H9 (cell line): ENCODE measurements around the gene CYP26A1. TPM values are rescaled to one million over a fixed set of nuclear protein-coding genes. Genes with fewer than 3 reads are reported as not detected.

Experiments
- DNase-seq: peaks from one replicate; pipeline ENCODE4 v3.0.0-alpha.2; 2017
- H2AFZ ChIP-seq: one replicate; pipeline ENCODE4 v1.6.1; 2013; ENCODE audit warnings: mild to moderate bottlenecking, low read length, control low read depth, moderate library complexity
- H2AK5ac ChIP-seq: 2 replicates; pipeline ENCODE4 v1.6.1; 2013; ENCODE audit warnings: low read length, control low read depth, mixed read lengths; ENCODE audit not compliant: insufficient read length
- H2BK120ac ChIP-seq: one replicate; pipeline ENCODE4 v1.6.1; 2013; ENCODE audit warnings: low read depth, mild to moderate bottlenecking, low read length, control low read depth, inconsistent platforms; ENCODE audit not compliant: poor library complexity, severe bottlenecking
- H2BK12ac ChIP-seq: 2 replicates; pipeline ENCODE4 v1.6.1; 2013; ENCODE audit warnings: low read length, control low read depth, mixed read lengths, low read depth; ENCODE audit not compliant: insufficient read length
- H2BK15ac ChIP-seq: 2 replicates; pipeline ENCODE4 v1.6.1; 2013; ENCODE audit warnings: low read depth, low read length, control low read depth
- H2BK20ac ChIP-seq: one replicate; pipeline ENCODE4 v1.6.1; 2013; ENCODE audit warnings: low read depth, mild to moderate bottlenecking, low read length, control low read depth, inconsistent platforms; ENCODE audit not compliant: poor library complexity, severe bottlenecking
- H2BK5ac ChIP-seq: 2 replicates; pipeline ENCODE4 v1.6.1; 2013; ENCODE audit warnings: low read length, control low read depth, mixed read lengths; ENCODE audit not compliant: insufficient read length
- H3K14ac ChIP-seq: 2 replicates; pipeline ENCODE4 v1.6.1; 2013; ENCODE audit warnings: low read length, control low read depth; ENCODE audit not compliant: insufficient read depth
- H3K18ac ChIP-seq: 2 replicates; pipeline ENCODE4 v1.6.1; 2013; ENCODE audit warnings: low read depth, mild to moderate bottlenecking, mixed read lengths, low read length, control low read depth; ENCODE audit not compliant: insufficient read length
- H3K23ac ChIP-seq: 2 replicates; pipeline ENCODE4 v1.6.1; 2013; ENCODE audit warnings: low read length, control low read depth, mixed read lengths, low read depth; ENCODE audit not compliant: insufficient read length
- H3K23me2 ChIP-seq: 2 replicates; pipeline ENCODE4 v1.6.1; 2013; ENCODE audit warnings: low read depth, mild to moderate bottlenecking, mixed read lengths, low read length, control low read depth; ENCODE audit not compliant: insufficient read length, poor library complexity, severe bottlenecking
- H3K27ac ChIP-seq: 2 replicates; pipeline ENCODE4 v1.5.1; 2013; ENCODE audit warnings: low read length, control low read depth, mixed read lengths, low read depth; ENCODE audit not compliant: insufficient read length
- H3K27me3 ChIP-seq: 2 replicates; pipeline ENCODE4 v1.6.1; 2013; ENCODE audit warnings: low read length, control low read depth, inconsistent platforms; ENCODE audit not compliant: insufficient read depth
- H3K4ac ChIP-seq: 2 replicates; pipeline ENCODE4 v1.6.1; 2013; ENCODE audit warnings: low read depth, mild to moderate bottlenecking, control low read depth, inconsistent platforms, low read length, moderate library complexity
- H3K4me1 ChIP-seq: 2 replicates; pipeline ENCODE4 v1.6.1; 2013; ENCODE audit warnings: low read length, control low read depth, inconsistent platforms; ENCODE audit not compliant: insufficient read depth
- H3K4me2 ChIP-seq: 2 replicates; pipeline ENCODE4 v1.6.1; 2013; ENCODE audit warnings: low read length, control low read depth, mixed read lengths; ENCODE audit not compliant: insufficient read length, insufficient read depth
- H3K56ac ChIP-seq: 2 replicates; pipeline ENCODE4 v1.6.1; 2013; ENCODE audit warnings: low read depth, mild to moderate bottlenecking, mixed read lengths, low read length, control low read depth; ENCODE audit not compliant: insufficient read length
- H3K79me1 ChIP-seq: 2 replicates; pipeline ENCODE4 v1.6.1; 2013; ENCODE audit warnings: low read depth, mild to moderate bottlenecking, moderate library complexity, low read length, control low read depth, inconsistent platforms; ENCODE audit not compliant: insufficient read depth, poor library complexity, severe bottlenecking
- H3K79me2 ChIP-seq: 2 replicates; pipeline ENCODE4 v1.6.1; 2013; ENCODE audit warnings: low read length, control low read depth, inconsistent platforms; ENCODE audit not compliant: insufficient read depth
- H3K9ac ChIP-seq: 2 replicates; pipeline ENCODE4 v1.6.1; 2013; ENCODE audit warnings: low read length, control low read depth, mixed read lengths; ENCODE audit not compliant: insufficient read length; ENCODE audit errors: extremely low read depth
- H3K9me3 ChIP-seq: one replicate; pipeline ENCODE4 v1.6.1; 2013; ENCODE audit warnings: low read depth, low read length, inconsistent platforms; ENCODE audit not compliant: control insufficient read depth
- H3T11ph ChIP-seq: one replicate; pipeline ENCODE4 v1.6.1; 2013; ENCODE audit warnings: mild to moderate bottlenecking, low read length, control low read depth, inconsistent platforms
- H4K20me1 ChIP-seq: one replicate; pipeline ENCODE4 v1.6.1; 2013; ENCODE audit not compliant: control insufficient read depth, insufficient read length, insufficient read depth
- H4K5ac ChIP-seq: 2 replicates; pipeline ENCODE4 v1.6.1; 2013; ENCODE audit warnings: low read depth, mild to moderate bottlenecking, mixed read lengths, low read length, control low read depth; ENCODE audit not compliant: insufficient read length
- H4K8ac ChIP-seq: replicated peaks from 2 replicates; pipeline ENCODE4 v1.6.1; 2013; ENCODE audit warnings: low read length, control low read depth, mixed read lengths, low read depth; ENCODE audit not compliant: insufficient read length
- H4K91ac ChIP-seq: 2 replicates; pipeline ENCODE4 v1.6.1; 2013; ENCODE audit warnings: low read depth, mild to moderate bottlenecking, moderate library complexity, mixed read lengths, low read length, control low read depth; ENCODE audit not compliant: insufficient read length
- H3K27ac Mint-ChIP-seq, 3 experiments: 2 replicates in 2 of 3; 3 replicates in 1 of 3; pipeline ENCODE4 v1.8.0; 2020 to 2021; ENCODE audit warnings: mixed read lengths in 3 of 3, mild to moderate bottlenecking in 1 of 3, moderate library complexity in 1 of 3
- H3K27me3 Mint-ChIP-seq: 2 replicates; pipeline ENCODE4 v1.8.0; 2021; ENCODE audit warnings: low read depth, mild to moderate bottlenecking, moderate library complexity, mixed read lengths
- H3K36me3 Mint-ChIP-seq, 3 experiments: 2 replicates in 2 of 3; 3 replicates in 1 of 3; pipeline ENCODE4 v1.8.0; 2020 to 2021; ENCODE audit warnings: low read depth in 3 of 3, mixed read lengths in 3 of 3; ENCODE audit not compliant: insufficient read depth in 1 of 3
- H3K4me1 Mint-ChIP-seq, 2 experiments: 2 replicates each; pipeline ENCODE4 v1.8.0; 2020; ENCODE audit warnings: mixed read lengths in 2 of 2
- H3K4me3 Mint-ChIP-seq, 2 experiments: 2 replicates in 1 of 2; 3 replicates in 1 of 2; pipeline ENCODE4 v1.8.0; 2020 to 2021; ENCODE audit warnings: mild to moderate bottlenecking in 2 of 2, mixed read lengths in 2 of 2, moderate library complexity in 1 of 2
- H3K9me3 Mint-ChIP-seq, 2 experiments: 2 replicates in 1 of 2; 3 replicates in 1 of 2; pipeline ENCODE4 v1.8.0; 2020; ENCODE audit warnings: mild to moderate bottlenecking in 2 of 2, mixed read lengths in 2 of 2, moderate library complexity in 1 of 2
- CTCF ChIP-seq: fragments of 200-600 bp; sonication (generic); conservative IDR thresholded peaks from 3 replicates; pipeline ENCODE4 v1.8.0; 2021; ENCODE audit warnings: antibody characterized with exemption, mild to moderate bottlenecking
- WGBS: extraction: QIAGEN DNeasy Blood & Tissue Kit; methylation state at CpG from one replicate; pipeline ENCODE4 v1.1.7; 2013; ENCODE audit warnings: missing lambda C conversion rate, low lambda C conversion rate, mixed read lengths; ENCODE audit not compliant: insufficient read length; ENCODE audit errors: extremely low coverage; 5-methylcytosine and 5-hydroxymethylcytosine counted together
- total RNA-seq: library from RNA; stranded (reverse); gene quantifications from 2 replicates; pipeline ENCODE4 v1.2.1, GENCODE V29; 2021

CYP26A1 gene
- total RNA-seq, 1 experiment from 2014 or later, result 72.1 TPM

GRCh38 chr10:93081834-93082233 lies 8.1 kb downstream of the CYP26A1 start:
- Histone ChIP-seq H3K4me1 (peaks cover 2% of the 10 kb centered on the region; the same call in 1 of the 2 replicates), H4K8ac (no peak overlapping the region), H4K20me1 (no peaks in the 10 kb centered on the region), H3K79me2 (no peaks in the 10 kb centered on the region), H3K23ac (no peak overlapping the region), H3K4me2 (no peak overlapping the region), H2BK15ac (no peak overlapping the region), H2AK5ac (no peak overlapping the region), H3K9ac (no peak overlapping the region), H3K4ac (no peak overlapping the region), H2BK20ac (no peak overlapping the region), H2BK120ac (no peak overlapping the region), H4K91ac (no peak overlapping the region), H3K79me1 (no peaks in the 10 kb centered on the region), H3K9me3 (no peaks in the 10 kb centered on the region), H3K14ac (no peak overlapping the region), H3T11ph (no peak overlapping the region), H2BK5ac (no peak overlapping the region), H4K5ac (no peak overlapping the region), H3K27me3 (no peaks in the 10 kb centered on the region; the same call in 1 of the 2 replicates), H3K56ac (no peak overlapping the region), H3K23me2 (no peaks in the 10 kb centered on the region), H3K27ac (no peak overlapping the region), H2BK12ac (no peak overlapping the region), H3K18ac (no peak overlapping the region), H2AFZ (no peak overlapping the region)
- H3K9me3 Mint-ChIP-seq, result no peaks in the 10 kb centered on the region
- H3K4me1 Mint-ChIP-seq, result peaks cover 25 to 29% of the 10 kb centered on the region in 2 experiments
- peaks cover 9% of the 10 kb centered on the region for H3K27me3 Mint-ChIP-seq
- no peak for TF ChIP-seq CTCF
- H3K36me3 Mint-ChIP-seq, result peaks cover 0 to 14% (median 8%) of the 10 kb centered on the region in 3 experiments; a peak in 4 of 7 replicates
- DNase-seq, result peak; percentile 17
- no CpG with 5 or more reads among the region's 10 CpGs for WGBS
- no peak overlapping the region for H3K4me3 Mint-ChIP-seq
- no peak overlapping the region for H3K27ac Mint-ChIP-seq
